GM23338 (cell line): ENCODE measurements around the gene PCCB. TPM values are rescaled to one million over a fixed set of nuclear protein-coding genes. Genes with fewer than 3 reads are reported as not detected.

Experiments used
- ATAC-seq: fragments of 200-7000 bp; cut with Tn5 transposase; 3 replicates; pipeline ENCODE4 v1.9.1; 2020
- DNase-seq: peaks from one replicate; pipeline ENCODE4 v3.0.0-alpha.2; 2015; ENCODE audit warnings: low spot score
- H2AFZ ChIP-seq: fragments of 200-600 bp; sonication (generic); 2 replicates; pipeline ENCODE4 v1.8.0; 2016; ENCODE audit warnings: antibody characterized with exemption, mild to moderate bottlenecking, moderate library complexity
- H3F3A ChIP-seq: fragments of 200-600 bp; sonication (generic); replicated peaks from 2 replicates; pipeline ENCODE4 v1.8.0; 2017; ENCODE audit warnings: antibody characterized with exemption, mixed run types, low read depth
- H3K27ac ChIP-seq: fragments of 200-600 bp; sonication (generic); 2 replicates; pipeline ENCODE4 v1.6.1; 2016; ENCODE audit warnings: low read depth
- H3K27me3 ChIP-seq: fragments of 200-600 bp; sonication (generic); 2 replicates; pipeline ENCODE4 v1.8.0; 2016; ENCODE audit warnings: mild to moderate bottlenecking, mixed run types, moderate library complexity; ENCODE audit not compliant: insufficient read depth
- H3K36me3 ChIP-seq: fragments of 200-600 bp; sonication (generic); 2 replicates; pipeline ENCODE4 v1.8.0; 2016; ENCODE audit warnings: mild to moderate bottlenecking; ENCODE audit not compliant: insufficient read depth
- H3K4me1 ChIP-seq: fragments of 200-600 bp; sonication (generic); 2 replicates; pipeline ENCODE4 v1.8.0; 2016; ENCODE audit warnings: mild to moderate bottlenecking, moderate library complexity; ENCODE audit not compliant: insufficient read depth
- H3K4me2 ChIP-seq: fragments of 200-600 bp; sonication (generic); 2 replicates; pipeline ENCODE4 v1.7.1; 2017; ENCODE audit warnings: mixed run types
- H3K4me3 ChIP-seq: fragments of 200-600 bp; sonication (generic); 2 replicates; pipeline ENCODE4 v1.6.1; 2016; ENCODE audit warnings: mixed run types
- H3K79me2 ChIP-seq: fragments of 200-600 bp; sonication (generic); replicated peaks from 2 replicates; pipeline ENCODE4 v1.8.0; 2017; ENCODE audit warnings: mild to moderate bottlenecking; ENCODE audit not compliant: insufficient read depth
- H3K9me2 ChIP-seq: fragments of 200-600 bp; sonication (generic); 2 replicates; pipeline ENCODE4 v1.8.0; 2017; ENCODE audit not compliant: insufficient read depth
- H4K20me1 ChIP-seq: fragments of 200-600 bp; sonication (generic); replicated peaks from 2 replicates; pipeline ENCODE4 v1.8.0; 2017; ENCODE audit warnings: mild to moderate bottlenecking; ENCODE audit not compliant: insufficient read depth
- H3K27ac Mint-ChIP-seq: 2 replicates; pipeline ENCODE4 v1.8.0; 2020; ENCODE audit warnings: inconsistent platforms, mild to moderate bottlenecking, moderate library complexity, mixed read lengths
- H3K27me3 Mint-ChIP-seq: 3 replicates; pipeline ENCODE4 v1.8.0; 2022; ENCODE audit warnings: low read depth, mild to moderate bottlenecking, moderate library complexity, mixed read lengths, inconsistent platforms; ENCODE audit not compliant: insufficient read depth, poor library complexity
- H3K36me3 Mint-ChIP-seq: 3 replicates; pipeline ENCODE4 v1.8.0; 2021; ENCODE audit warnings: low read depth, mild to moderate bottlenecking, inconsistent platforms, moderate library complexity, mixed read lengths
- H3K4me1 Mint-ChIP-seq: 3 replicates; pipeline ENCODE4 v1.8.0; 2020; ENCODE audit warnings: mild to moderate bottlenecking, inconsistent platforms, mixed read lengths
- H3K4me3 Mint-ChIP-seq: 3 replicates; pipeline ENCODE4 v1.8.0; 2021; ENCODE audit warnings: moderate library complexity, mild to moderate bottlenecking, inconsistent platforms, mixed read lengths
- H3K9me3 Mint-ChIP-seq: 3 replicates; pipeline ENCODE4 v1.8.0; 2020; ENCODE audit warnings: moderate library complexity, mild to moderate bottlenecking, inconsistent platforms, mixed read lengths
- CREB1 ChIP-seq: fragments of 250-450 bp; sonication (Bioruptor Pico); IDR thresholded peaks from 2 replicates; pipeline ENCODE4 v1.5.0; 2020; ENCODE audit warnings: low read depth, mild to moderate bottlenecking, moderate library complexity
- ETS1 ChIP-seq: IDR thresholded peaks from 2 replicates; pipeline ENCODE4 v1.6.1; 2016; ENCODE audit warnings: antibody characterized with exemption
- EZH2phosphoT487 ChIP-seq: fragments of 200-600 bp; sonication (generic); IDR thresholded peaks from one replicate; pipeline ENCODE4 v1.8.1; 2018; ENCODE audit warnings: antibody characterized with exemption; ENCODE audit not compliant: unreplicated experiment
- JUNB ChIP-seq: IDR thresholded peaks from one replicate; pipeline ENCODE4 v1.6.1; 2016; ENCODE audit warnings: antibody characterized with exemption; ENCODE audit not compliant: unreplicated experiment
- POLR2AphosphoS5 ChIP-seq: IDR thresholded peaks from 2 replicates; pipeline ENCODE4 v1.6.1; 2016; ENCODE audit warnings: antibody characterized with exemption, low read depth
- ZNF114 ChIP-seq: fragments of 250-450 bp; sonication (Bioruptor Pico); IDR thresholded peaks from 2 replicates; pipeline ENCODE4 v1.5.0; 2020; ENCODE audit warnings: mild to moderate bottlenecking, moderate library complexity
- ZNF331 ChIP-seq: fragments of 250-450 bp; sonication (Bioruptor Pico); IDR thresholded peaks from 2 replicates; pipeline ENCODE4 v1.5.0; 2020; ENCODE audit warnings: low read depth, mild to moderate bottlenecking, moderate library complexity
- polyA plus RNA-seq: library from polyadenylated mRNA; unstranded; fragments of >200 nt; fragmentation: Nextera tagmentation; extraction: Ambion mirVana; gene quantifications from 2 replicates; pipeline ENCODE4 v1.2.1, GENCODE V29; 2016
- total RNA-seq: library from RNA; depleted of rRNA; stranded (reverse); fragments of >200 nt; shearing (Covaris generic); gene quantifications from 2 replicates; pipeline ENCODE4 v1.2.3, GENCODE V29; 2014
- TF ChIP-seq, protein P1 (sequence below), 2 experiments: fragments of 200-600 bp in 1 of 2; sonication (generic) in 1 of 2; conservative IDR thresholded peaks; 2 replicates each; pipeline versions ENCODE4 v1.5.1 to v1.6.1; 2016 to 2017; ENCODE audit warnings: antibody characterized with exemption in 2 of 2, low read depth in 2 of 2, mild to moderate bottlenecking in 2 of 2, moderate library complexity in 1 of 2
- TF ChIP-seq, protein P2 (sequence below): IDR thresholded peaks from one replicate; pipeline ENCODE4 v1.6.1; 2018; ENCODE audit warnings: antibody characterized with exemption; ENCODE audit not compliant: unreplicated experiment
- TF ChIP-seq, protein P3 (sequence below): fragments of 250-450 bp; sonication (Bioruptor Pico); IDR thresholded peaks from 2 replicates; pipeline ENCODE4 v1.5.0; 2020; ENCODE audit warnings: mild to moderate bottlenecking, moderate library complexity

Gene PCCB
- total and polyA plus RNA-seq, 2 experiments from 2014 or later, result 42.7 to 76.8 TPM

- TF ChIP-seq ETS1 (no peak), ZNF331 (CRISPR knock-in tag) (no peak), EZH2phosphoT487 (no peak)
- TF ChIP-seq, protein P1, sequence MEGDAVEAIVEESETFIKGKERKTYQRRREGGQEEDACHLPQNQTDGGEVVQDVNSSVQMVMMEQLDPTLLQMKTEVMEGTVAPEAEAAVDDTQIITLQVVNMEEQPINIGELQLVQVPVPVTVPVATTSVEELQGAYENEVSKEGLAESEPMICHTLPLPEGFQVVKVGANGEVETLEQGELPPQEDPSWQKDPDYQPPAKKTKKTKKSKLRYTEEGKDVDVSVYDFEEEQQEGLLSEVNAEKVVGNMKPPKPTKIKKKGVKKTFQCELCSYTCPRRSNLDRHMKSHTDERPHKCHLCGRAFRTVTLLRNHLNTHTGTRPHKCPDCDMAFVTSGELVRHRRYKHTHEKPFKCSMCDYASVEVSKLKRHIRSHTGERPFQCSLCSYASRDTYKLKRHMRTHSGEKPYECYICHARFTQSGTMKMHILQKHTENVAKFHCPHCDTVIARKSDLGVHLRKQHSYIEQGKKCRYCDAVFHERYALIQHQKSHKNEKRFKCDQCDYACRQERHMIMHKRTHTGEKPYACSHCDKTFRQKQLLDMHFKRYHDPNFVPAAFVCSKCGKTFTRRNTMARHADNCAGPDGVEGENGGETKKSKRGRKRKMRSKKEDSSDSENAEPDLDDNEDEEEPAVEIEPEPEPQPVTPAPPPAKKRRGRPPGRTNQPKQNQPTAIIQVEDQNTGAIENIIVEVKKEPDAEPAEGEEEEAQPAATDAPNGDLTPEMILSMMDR (conservative IDR thresholded peaks at IDR 0.05; ENCODE audit: low read depth in 2 of 2), result no peak
- TF ChIP-seq, protein P2, sequence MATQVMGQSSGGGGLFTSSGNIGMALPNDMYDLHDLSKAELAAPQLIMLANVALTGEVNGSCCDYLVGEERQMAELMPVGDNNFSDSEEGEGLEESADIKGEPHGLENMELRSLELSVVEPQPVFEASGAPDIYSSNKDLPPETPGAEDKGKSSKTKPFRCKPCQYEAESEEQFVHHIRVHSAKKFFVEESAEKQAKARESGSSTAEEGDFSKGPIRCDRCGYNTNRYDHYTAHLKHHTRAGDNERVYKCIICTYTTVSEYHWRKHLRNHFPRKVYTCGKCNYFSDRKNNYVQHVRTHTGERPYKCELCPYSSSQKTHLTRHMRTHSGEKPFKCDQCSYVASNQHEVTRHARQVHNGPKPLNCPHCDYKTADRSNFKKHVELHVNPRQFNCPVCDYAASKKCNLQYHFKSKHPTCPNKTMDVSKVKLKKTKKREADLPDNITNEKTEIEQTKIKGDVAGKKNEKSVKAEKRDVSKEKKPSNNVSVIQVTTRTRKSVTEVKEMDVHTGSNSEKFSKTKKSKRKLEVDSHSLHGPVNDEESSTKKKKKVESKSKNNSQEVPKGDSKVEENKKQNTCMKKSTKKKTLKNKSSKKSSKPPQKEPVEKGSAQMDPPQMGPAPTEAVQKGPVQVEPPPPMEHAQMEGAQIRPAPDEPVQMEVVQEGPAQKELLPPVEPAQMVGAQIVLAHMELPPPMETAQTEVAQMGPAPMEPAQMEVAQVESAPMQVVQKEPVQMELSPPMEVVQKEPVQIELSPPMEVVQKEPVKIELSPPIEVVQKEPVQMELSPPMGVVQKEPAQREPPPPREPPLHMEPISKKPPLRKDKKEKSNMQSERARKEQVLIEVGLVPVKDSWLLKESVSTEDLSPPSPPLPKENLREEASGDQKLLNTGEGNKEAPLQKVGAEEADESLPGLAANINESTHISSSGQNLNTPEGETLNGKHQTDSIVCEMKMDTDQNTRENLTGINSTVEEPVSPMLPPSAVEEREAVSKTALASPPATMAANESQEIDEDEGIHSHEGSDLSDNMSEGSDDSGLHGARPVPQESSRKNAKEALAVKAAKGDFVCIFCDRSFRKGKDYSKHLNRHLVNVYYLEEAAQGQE, result no peak
These were observed 27.0 kb downstream of the PCCB start (continued) for GRCh38 chr3:136277115-136277514.

GRCh38 chr3:136277634-136278033, 27.5 kb downstream of the PCCB start:
- Histone ChIP-seq H3F3A (no peaks in the 10 kb centered on the region), H3K4me2 (peak overlapping the region; percentile 9; the same call in 1 of the 2 replicates), H2AFZ (no peak overlapping the region), H3K4me1 (peaks cover 16% of the 10 kb centered on the region), H3K27me3 (no peaks in the 10 kb centered on the region), H3K4me3 (no peak overlapping the region), H3K79me2 (peaks cover 47% of the 10 kb centered on the region), H3K9me2 (no peaks in the 10 kb centered on the region), H3K36me3 (peaks cover 12% of the 10 kb centered on the region; the same call in 1 of the 2 replicates), H3K27ac (peak overlapping the region; percentile 76; the same call in 1 of the 2 replicates), H4K20me1 (no peaks in the 10 kb centered on the region)
- DNase-seq (peak; percentile 71), ATAC-seq (peak; percentile 95)
- Mint-ChIP-seq H3K9me3 (peaks cover 7% of the 10 kb centered on the region; the same call in 2 of the 3 replicates), H3K36me3 (peaks cover 27% of the 10 kb centered on the region), H3K27me3 (peaks cover 6% of the 10 kb centered on the region), H3K27ac (peak overlapping the region; percentile 76; the same call in 1 of the 2 replicates), H3K4me3 (no peak overlapping the region), H3K4me1 (peaks cover 29% of the 10 kb centered on the region)
- TF ChIP-seq CREB1 (CRISPR knock-in tag), result no peak
- TF ChIP-seq, protein P1 (conservative IDR thresholded peaks at IDR 0.05; ENCODE audit: low read depth in 2 of 2), result no peak
- TF ChIP-seq JUNB, result no peak
- TF ChIP-seq, protein P3, sequence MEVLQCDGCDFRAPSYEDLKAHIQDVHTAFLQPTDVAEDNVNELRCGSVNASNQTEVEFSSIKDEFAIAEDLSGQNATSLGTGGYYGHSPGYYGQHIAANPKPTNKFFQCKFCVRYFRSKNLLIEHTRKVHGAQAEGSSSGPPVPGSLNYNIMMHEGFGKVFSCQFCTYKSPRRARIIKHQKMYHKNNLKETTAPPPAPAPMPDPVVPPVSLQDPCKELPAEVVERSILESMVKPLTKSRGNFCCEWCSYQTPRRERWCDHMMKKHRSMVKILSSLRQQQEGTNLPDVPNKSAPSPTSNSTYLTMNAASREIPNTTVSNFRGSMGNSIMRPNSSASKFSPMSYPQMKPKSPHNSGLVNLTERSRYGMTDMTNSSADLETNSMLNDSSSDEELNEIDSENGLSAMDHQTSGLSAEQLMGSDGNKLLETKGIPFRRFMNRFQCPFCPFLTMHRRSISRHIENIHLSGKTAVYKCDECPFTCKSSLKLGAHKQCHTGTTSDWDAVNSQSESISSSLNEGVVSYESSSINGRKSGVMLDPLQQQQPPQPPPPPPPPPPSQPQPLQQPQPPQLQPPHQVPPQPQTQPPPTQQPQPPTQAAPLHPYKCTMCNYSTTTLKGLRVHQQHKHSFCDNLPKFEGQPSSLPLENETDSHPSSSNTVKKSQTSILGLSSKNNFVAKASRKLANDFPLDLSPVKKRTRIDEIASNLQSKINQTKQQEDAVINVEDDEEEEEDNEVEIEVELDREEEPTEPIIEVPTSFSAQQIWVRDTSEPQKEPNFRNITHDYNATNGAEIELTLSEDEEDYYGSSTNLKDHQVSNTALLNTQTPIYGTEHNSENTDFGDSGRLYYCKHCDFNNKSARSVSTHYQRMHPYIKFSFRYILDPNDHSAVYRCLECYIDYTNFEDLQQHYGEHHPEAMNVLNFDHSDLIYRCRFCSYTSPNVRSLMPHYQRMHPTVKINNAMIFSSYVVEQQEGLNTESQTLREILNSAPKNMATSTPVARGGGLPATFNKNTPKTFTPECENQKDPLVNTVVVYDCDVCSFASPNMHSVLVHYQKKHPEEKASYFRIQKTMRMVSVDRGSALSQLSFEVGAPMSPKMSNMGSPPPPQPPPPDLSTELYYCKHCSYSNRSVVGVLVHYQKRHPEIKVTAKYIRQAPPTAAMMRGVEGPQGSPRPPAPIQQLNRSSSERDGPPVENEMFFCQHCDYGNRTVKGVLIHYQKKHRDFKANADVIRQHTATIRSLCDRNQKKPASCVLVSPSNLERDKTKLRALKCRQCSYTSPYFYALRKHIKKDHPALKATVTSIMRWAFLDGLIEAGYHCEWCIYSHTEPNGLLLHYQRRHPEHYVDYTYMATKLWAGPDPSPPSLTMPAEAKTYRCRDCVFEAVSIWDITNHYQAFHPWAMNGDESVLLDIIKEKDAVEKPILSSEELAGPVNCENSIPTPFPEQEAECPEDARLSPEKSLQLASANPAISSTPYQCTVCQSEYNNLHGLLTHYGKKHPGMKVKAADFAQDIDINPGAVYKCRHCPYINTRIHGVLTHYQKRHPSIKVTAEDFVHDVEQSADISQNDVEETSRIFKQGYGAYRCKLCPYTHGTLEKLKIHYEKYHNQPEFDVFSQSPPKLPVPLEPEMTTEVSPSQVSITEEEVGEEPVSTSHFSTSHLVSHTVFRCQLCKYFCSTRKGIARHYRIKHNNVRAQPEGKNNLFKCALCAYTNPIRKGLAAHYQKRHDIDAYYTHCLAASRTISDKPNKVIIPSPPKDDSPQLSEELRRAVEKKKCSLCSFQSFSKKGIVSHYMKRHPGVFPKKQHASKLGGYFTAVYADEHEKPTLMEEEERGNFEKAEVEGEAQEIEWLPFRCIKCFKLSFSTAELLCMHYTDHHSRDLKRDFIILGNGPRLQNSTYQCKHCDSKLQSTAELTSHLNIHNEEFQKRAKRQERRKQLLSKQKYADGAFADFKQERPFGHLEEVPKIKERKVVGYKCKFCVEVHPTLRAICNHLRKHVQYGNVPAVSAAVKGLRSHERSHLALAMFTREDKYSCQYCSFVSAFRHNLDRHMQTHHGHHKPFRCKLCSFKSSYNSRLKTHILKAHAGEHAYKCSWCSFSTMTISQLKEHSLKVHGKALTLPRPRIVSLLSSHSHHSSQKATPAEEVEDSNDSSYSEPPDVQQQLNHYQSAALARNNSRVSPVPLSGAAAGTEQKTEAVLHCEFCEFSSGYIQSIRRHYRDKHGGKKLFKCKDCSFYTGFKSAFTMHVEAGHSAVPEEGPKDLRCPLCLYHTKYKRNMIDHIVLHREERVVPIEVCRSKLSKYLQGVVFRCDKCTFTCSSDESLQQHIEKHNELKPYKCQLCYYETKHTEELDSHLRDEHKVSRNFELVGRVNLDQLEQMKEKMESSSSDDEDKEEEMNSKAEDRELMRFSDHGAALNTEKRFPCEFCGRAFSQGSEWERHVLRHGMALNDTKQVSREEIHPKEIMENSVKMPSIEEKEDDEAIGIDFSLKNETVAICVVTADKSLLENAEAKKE (CRISPR knock-in tag), result no peak
- TF ChIP-seq POLR2AphosphoS5, result no peak
- TF ChIP-seq ZNF114, result no peak
